Coronary artery (tissue), 2 donors: ENCODE measurements around the gene TRIO.

Source experiments
- DNase-seq: peaks from one replicate; pipeline ENCODE4 v3.0.0-alpha.2; 2017; ENCODE audit warnings: low spot score
- H3K27ac ChIP-seq, 2 donors: fragments of 200-600 bp; sonication (generic); one replicate each; pipeline ENCODE4 v1.5.1; 2016 to 2019
- H3K4me3 ChIP-seq: fragments of 200-600 bp; sonication (generic); 2 replicates; pipeline ENCODE4 v1.5.1; 2016; ENCODE audit warnings: mild to moderate bottlenecking, moderate library complexity
- CTCF ChIP-seq: fragments of 200-600 bp; sonication (generic); IDR thresholded peaks from one replicate; pipeline ENCODE4 v1.5.1; 2019; ENCODE audit warnings: antibody characterized with exemption

The TRIO gene

DNA sequence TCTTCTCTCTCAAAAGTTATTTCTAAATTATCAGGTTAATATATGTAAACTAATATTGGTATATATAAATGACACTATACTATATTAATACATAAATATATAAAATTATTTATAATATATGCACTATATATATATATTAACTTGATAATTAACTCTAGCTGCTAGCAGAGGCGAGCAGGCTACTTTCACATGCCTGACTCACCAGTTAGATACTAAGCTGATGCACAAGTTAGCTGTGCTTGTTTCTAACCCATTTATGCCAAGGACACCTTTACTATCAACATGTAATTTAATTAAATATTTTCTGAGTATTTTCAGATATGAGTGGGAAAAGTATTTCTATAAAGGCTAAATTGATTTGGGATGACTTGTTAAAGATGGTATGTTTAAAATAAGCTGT lies 70.1 kb downstream of the TRIO start:
- H3K27ac ChIP-seq: no peak overlapping the region
- no peak overlapping the region for H3K4me3 ChIP-seq
- DNase-seq: no peak
- TF ChIP-seq CTCF: no peak

- H3K27ac ChIP-seq: no peak overlapping the region
- H3K4me3 ChIP-seq: no peak overlapping the region
- TF ChIP-seq CTCF: no peak
- DNase-seq: no peak
Observed at GRCh38 chr5:14213813-14214585, 70.9 kb downstream of the TRIO start.

DNA sequence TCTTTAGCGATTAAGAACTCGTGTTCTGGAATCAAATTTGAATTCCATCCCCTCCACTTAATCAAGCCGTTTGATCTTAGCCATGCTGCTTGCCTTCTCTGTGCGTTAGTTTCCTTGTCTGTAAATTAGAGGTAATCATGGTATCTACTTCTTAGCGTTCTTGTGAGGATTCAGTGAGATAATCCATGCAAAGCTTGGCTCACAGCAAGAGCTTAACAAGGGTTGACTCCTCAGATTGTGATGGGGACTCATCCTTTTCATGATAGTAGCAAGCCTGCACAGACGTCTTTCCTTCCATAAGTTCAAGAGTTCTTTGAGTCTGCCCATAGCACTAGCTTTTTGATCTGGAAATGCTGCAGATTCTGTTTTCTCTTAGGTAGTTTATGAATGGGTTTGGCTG lies 72.8 kb downstream of the TRIO start:
- DNase-seq: no peak
- no peak for TF ChIP-seq CTCF
- H3K27ac ChIP-seq: no peak overlapping the region
- no peak overlapping the region for H3K4me3 ChIP-seq

DNA sequence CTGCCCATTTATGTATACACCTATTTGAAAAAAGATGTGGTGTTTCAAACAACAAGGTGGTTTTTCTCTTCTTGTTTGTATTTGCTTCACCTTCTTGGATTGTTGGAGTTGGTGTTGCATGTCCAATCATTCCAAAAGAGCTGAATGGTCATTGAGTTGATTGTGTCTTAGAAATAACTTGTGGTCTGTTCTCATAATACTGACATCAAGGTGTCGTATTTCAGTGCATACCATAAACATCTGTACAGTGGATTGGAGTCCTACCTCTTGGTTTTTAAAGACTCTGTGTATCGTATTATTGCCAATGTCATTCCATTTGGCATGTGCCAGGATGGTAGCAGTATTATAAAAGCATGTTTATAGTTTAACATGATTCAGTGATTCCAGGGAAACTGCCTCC lies 73.2 kb downstream of the TRIO start:
- DNase-seq: no peak
- TF ChIP-seq CTCF: no peak
- H3K27ac ChIP-seq: peak overlapping the region in 1 of 2 donors; percentile 51
- H3K4me3 ChIP-seq: no peak overlapping the region

GRCh38 chr5:14216902-14217301 lies 73.8 kb downstream of the TRIO start:
- no peak overlapping the region for H3K4me3 ChIP-seq
- H3K27ac ChIP-seq: peak overlapping the region in 1 of 2 donors; percentile 51
- TF ChIP-seq CTCF: no peak
- no peak for DNase-seq

- peak overlapping the region in 1 of 2 donors; percentile 51 for H3K27ac ChIP-seq
- DNase-seq: no peak
- no peak overlapping the region for H3K4me3 ChIP-seq
- no peak for TF ChIP-seq CTCF
Observed at GRCh38 chr5:14217587-14217986, 74.4 kb downstream of the TRIO start.

DNA sequence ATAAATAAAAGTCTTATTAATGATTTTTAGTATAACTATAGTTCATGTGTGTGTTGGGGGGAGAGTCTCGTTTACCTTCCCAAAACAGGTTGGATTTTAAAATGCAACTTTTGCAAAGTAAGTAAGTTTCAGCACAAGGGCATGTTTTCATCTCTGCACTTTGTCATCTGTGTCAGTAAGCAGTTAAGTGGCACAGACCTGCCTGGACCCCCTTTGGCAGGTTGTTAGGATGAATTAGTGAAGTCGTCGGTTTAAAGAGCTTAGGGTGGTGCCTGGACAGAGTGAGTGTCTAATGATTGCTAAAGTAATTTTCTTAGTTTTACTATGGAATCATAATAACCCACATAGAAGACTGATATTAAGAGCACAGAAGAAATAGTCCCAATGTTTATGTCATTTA lies 74.9 kb downstream of the TRIO start:
- Histone ChIP-seq H3K4me3 (no peak overlapping the region), H3K27ac (no peak overlapping the region)
- DNase-seq: no peak
- no peak for TF ChIP-seq CTCF
